ENCODE results near the gene HPF1. TPM values are rescaled to one million over a fixed set of nuclear protein-coding genes. Genes with fewer than 3 reads are reported as not detected.

Gene HPF1
- 14.8 and 23.0 TPM in 2 replicates for total RNA-seq (2016; rRNA removed; fragmentation: Illumina TruSeq; extraction: Trizol)
- total RNA-seq (2016; cell fraction: cytosol; rRNA removed; fragmentation: Illumina TruSeq; extraction: Trizol; ENCODE audit: low read depth) = 2.2 and 2.8 TPM in 2 replicates
- total RNA-seq (2016; cell fraction: insoluble cytoplasmic fraction; rRNA removed; fragmentation: Illumina TruSeq; extraction: Trizol) = 16.3 and 27.5 TPM in 2 replicates
- total RNA-seq (2016; cell fraction: membrane; rRNA removed; fragmentation: Illumina TruSeq; extraction: Trizol) = 5.5 and 5.7 TPM in 2 replicates
- total RNA-seq (2016; cell fraction: nucleus; rRNA removed; fragmentation: Illumina TruSeq; extraction: Trizol) = 6.6 and 9.1 TPM in 2 replicates
- 4.2 and 5.1 TPM in 2 replicates for polyA plus RNA-seq (2011; rRNA removed)
- polyA plus RNA-seq (2011; cell fraction: cytosol; rRNA removed) = 3.0 and 5.1 TPM in 2 replicates
- polyA plus RNA-seq (2011; cell fraction: nucleus; rRNA removed) = 1.4 and 1.5 TPM in 2 replicates
- polyA plus RNA-seq (2012) = 6.8 and 10.6 TPM in 2 replicates
- 2.3 and 2.7 TPM in 2 replicates for polyA plus RNA-seq (2016; cell fraction: cytosol; fragmentation: Illumina TruSeq; extraction: Trizol; ENCODE audit: low read depth)
- polyA plus RNA-seq (2016; cell fraction: insoluble cytoplasmic fraction; fragmentation: Illumina TruSeq; extraction: Trizol; ENCODE audit: low read depth) = 25.3 and 28.2 TPM in 2 replicates
- 3.3 and 3.4 TPM in 2 replicates for polyA plus RNA-seq (2016; cell fraction: membrane; fragmentation: Illumina TruSeq; extraction: Trizol; ENCODE audit: low read depth)
- polyA plus RNA-seq (2016; cell fraction: nucleus; fragmentation: Illumina TruSeq; extraction: Trizol; ENCODE audit: insufficient read depth, low read depth) = 7.9 and 17.4 TPM in 2 replicates
- 1.3 TPM in 1 of 2 replicates, not detected in the other for polyA minus RNA-seq (2011; rRNA and poly(A)+ RNA removed; ENCODE audit: low replicate concordance)
- 1.4 and 2.2 TPM in 2 replicates for polyA minus RNA-seq (2011; cell fraction: cytosol; rRNA and poly(A)+ RNA removed)
- 2.7 and 4.4 TPM in 2 replicates for polyA minus RNA-seq (2011; cell fraction: nucleus; rRNA and poly(A)+ RNA removed)
- Bru-seq, nascent RNA = percentile 45 among the genes with signal in this experiment
- BruChase-seq, experiment 1, labeled RNA remaining after a 6-hour chase = percentile 37 among the genes with signal in this experiment
- BruChase-seq, experiment 2, labeled RNA remaining after a 2-hour chase = percentile 40 among the genes with signal in this experiment
- long read RNA-seq, experiment 1, transcript HPF1-201 (8 exons, 1,230 nt) = major isoform, 15 of 28 reads
- long read RNA-seq, experiment 1, partial matches to known transcripts = 10 of 28 reads
- long read RNA-seq, experiment 1, other reads (novel, unspliced or antisense) = 2 of 28 reads
- long read RNA-seq, experiment 2, transcript HPF1-201 (8 exons, 1,230 nt) = major isoform, 8 of 14 reads
- long read RNA-seq, experiment 2, partial matches to known transcripts = 6 of 14 reads
- long read RNA-seq, experiment 2, other reads (novel, unspliced or antisense) = 0 of 14 reads

DNA sequence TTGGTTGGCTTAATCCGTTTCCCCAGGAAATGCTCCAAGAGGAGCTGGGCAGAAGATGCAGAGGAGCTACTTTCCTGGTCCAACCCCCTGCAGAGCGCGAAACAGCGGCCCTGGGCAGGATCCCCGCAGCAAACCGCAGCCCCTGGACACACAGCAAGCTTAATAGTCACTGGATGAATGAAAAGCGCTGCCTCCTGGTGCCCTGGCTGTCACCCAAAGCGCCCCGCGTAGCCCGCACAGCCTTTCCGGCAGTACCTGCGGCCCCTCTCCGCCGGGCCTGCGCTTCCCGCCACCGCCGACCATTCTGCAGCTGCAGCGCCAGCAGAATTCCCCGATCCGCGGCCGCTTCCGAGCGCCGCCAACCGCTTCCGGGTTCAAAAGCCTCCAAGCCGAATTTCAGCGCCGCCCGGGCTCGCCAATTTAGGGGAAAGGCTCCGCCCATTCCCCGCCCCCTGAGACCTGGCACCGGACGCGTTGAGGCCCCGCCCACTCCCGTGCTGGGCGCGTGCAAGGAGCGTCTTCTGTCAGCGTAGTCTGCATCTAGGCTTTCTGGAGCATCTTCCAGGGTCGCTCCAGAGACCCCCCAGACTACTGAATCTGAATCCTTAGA, at the start of gene HPF1:
Gene HPF1, minus strand, starts transcription at position 370 of the 610 bp plus-strand sequence. Its CDS starts 67 bp downstream, at position 303.
- Histone ChIP-seq H3K9me3 (ENCODE audit: low read length) (no peaks in the 10 kb centered on the region), H4K20me1 (ENCODE audit: insufficient read depth, low read length) (no peaks in the 10 kb centered on the region), H3K4me1 (ENCODE audit: insufficient read depth, low read length) (peaks cover 14% of the 10 kb centered on the region), H3K4me3 (replicated peaks in 1 of 3; ENCODE audit: insufficient read depth in 1 of 3, low read depth in 2 of 3, low read length in 3 of 3) (peak within 1 kb of the TSS; percentile 76 to 91 (median 85)), H3K27me3 (ENCODE audit: control insufficient read depth in 1 of 2, insufficient read depth in 2 of 2, low read length in 2 of 2) (no peaks in the 10 kb centered on the region; a peak in 1 of 5 replicates), H3K9ac (ENCODE audit: insufficient read depth, low read depth, low read length) (peak within 1 kb of the TSS; percentile 74), H3K36me3 (replicated peaks in 1 of 2; ENCODE audit: control insufficient read depth in 1 of 2, insufficient read depth in 2 of 2, low read length in 2 of 2) (no peaks in the 10 kb centered on the region), H3K4me2 (ENCODE audit: low read depth, low read length) (peak within 1 kb of the TSS; percentile 78), H3K27ac (ENCODE audit: extremely low read length, insufficient read depth, low read length) (peak within 1 kb of the TSS; percentile 52), H2AFZ (ENCODE audit: low read length) (peak within 1 kb of the TSS; percentile 76), H3K79me2 (ENCODE audit: insufficient read depth, low read length) (no peaks in the 10 kb centered on the region)
- POLR2A ChIA-PET = interaction anchor here (0.8 kb wide), 1 partner anchor 30 kb away, joined by 3 read pairs; no protein-coding TSS in a partner anchor
- WGBS (ENCODE audit: low lambda C conversion rate) = 0% methylated on average over 5 of the region's 46 CpGs
- BruUV-seq (replicated peaks) = no TSS peak
- peak; percentile 48 for FAIRE-seq
- CTCF ChIA-PET (ENCODE audit: low intra/inter-chr PET ratio, low total read pairs) = no interaction called here
- peak; percentile 98 for ATAC-seq
- DNase-seq (ENCODE audit: low spot score) = peak; percentile 83
- intact Hi-C loops (cut with micrococcal nuclease; ENCODE audit: unreplicated experiment) = loop anchor here (5.0 kb wide), 1 partner anchor 270 kb away; the partner anchor contains the start of gene MFAP3L
- in situ Hi-C loops (cut with HindIII; ENCODE audit: extremely low pct_ligation_motif_present, low pct_unique_long_range_greater_than_20kb) = no loop called here
- TF ChIP-seq, protein P1, sequence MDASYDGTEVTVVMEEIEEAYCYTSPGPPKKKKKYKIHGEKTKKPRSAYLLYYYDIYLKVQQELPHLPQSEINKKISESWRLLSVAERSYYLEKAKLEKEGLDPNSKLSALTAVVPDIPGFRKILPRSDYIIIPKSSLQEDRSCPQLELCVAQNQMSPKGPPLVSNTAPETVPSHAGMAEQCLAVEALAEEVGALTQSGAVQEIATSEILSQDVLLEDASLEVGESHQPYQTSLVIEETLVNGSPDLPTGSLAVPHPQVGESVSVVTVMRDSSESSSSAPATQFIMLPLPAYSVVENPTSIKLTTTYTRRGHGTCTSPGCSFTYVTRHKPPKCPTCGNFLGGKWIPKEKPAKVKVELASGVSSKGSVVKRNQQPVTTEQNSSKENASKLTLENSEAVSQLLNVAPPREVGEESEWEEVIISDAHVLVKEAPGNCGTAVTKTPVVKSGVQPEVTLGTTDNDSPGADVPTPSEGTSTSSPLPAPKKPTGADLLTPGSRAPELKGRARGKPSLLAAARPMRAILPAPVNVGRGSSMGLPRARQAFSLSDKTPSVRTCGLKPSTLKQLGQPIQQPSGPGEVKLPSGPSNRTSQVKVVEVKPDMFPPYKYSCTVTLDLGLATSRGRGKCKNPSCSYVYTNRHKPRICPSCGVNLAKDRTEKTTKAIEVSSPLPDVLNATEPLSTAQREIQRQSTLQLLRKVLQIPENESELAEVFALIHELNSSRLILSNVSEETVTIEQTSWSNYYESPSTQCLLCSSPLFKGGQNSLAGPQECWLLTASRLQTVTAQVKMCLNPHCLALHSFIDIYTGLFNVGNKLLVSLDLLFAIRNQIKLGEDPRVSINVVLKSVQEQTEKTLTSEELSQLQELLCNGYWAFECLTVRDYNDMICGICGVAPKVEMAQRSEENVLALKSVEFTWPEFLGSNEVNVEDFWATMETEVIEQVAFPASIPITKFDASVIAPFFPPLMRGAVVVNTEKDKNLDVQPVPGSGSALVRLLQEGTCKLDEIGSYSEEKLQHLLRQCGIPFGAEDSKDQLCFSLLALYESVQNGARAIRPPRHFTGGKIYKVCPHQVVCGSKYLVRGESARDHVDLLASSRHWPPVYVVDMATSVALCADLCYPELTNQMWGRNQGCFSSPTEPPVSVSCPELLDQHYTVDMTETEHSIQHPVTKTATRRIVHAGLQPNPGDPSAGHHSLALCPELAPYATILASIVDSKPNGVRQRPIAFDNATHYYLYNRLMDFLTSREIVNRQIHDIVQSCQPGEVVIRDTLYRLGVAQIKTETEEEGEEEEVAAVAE (CRISPR knock-in tag; IDR thresholded peaks at IDR 0.05; ENCODE audit: borderline replicate concordance) = no peak
- peak; percentile 93; the same call in 1 of the 2 replicates for TF ChIP-seq ELF4 (CRISPR knock-in tag; IDR thresholded peaks at IDR 0.05; ENCODE audit: borderline replicate concordance)
- TF ChIP-seq ZNF446 (CRISPR knock-in tag; IDR thresholded peaks at IDR 0.05) = no peak
- no peak for TF ChIP-seq RFX5 (IDR thresholded peaks at IDR 0.05; ENCODE audit: low read depth, low read length)
- TF ChIP-seq FOXO1 (CRISPR knock-in tag; IDR thresholded peaks at IDR 0.05) = no peak
- TF ChIP-seq GABPB1 (CRISPR knock-in tag; IDR thresholded peaks at IDR 0.05) = peak; percentile 96
- no peak for TF ChIP-seq ATF2 (CRISPR knock-in tag; IDR thresholded peaks at IDR 0.05)
- TF ChIP-seq, protein P2, sequence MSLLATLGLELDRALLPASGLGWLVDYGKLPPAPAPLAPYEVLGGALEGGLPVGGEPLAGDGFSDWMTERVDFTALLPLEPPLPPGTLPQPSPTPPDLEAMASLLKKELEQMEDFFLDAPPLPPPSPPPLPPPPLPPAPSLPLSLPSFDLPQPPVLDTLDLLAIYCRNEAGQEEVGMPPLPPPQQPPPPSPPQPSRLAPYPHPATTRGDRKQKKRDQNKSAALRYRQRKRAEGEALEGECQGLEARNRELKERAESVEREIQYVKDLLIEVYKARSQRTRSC (CRISPR knock-in tag; IDR thresholded peaks at IDR 0.05; ENCODE audit: low read depth) = no peak
- TF ChIP-seq POLR2AphosphoS2 (IDR thresholded peaks at IDR 0.05; ENCODE audit: low read depth, low read length) = no peak
- peak; percentile 67 for TF ChIP-seq HDAC1 (CRISPR knock-in tag; IDR thresholded peaks at IDR 0.05)
- TF ChIP-seq SNAPC2 (CRISPR knock-in tag; IDR thresholded peaks at IDR 0.05) = no peak
- 0 out of 2 replicates have a peak, but pooled peaks have one; percentile 51 for TF ChIP-seq KLF6 (CRISPR knock-in tag; IDR thresholded peaks at IDR 0.05)

Data from HepG2 (cell line).